GM15510 (cell line): ENCODE measurements around the gene NFATC2.

Experiments used
- POLR2A ChIP-seq: IDR thresholded peaks from 3 replicates; pipeline ENCODE4 v1.6.1; 2011; ENCODE audit warnings: borderline replicate concordance; ENCODE audit not compliant: insufficient read length; ENCODE audit errors: extremely low read depth

NFATC2 gene

DNA sequence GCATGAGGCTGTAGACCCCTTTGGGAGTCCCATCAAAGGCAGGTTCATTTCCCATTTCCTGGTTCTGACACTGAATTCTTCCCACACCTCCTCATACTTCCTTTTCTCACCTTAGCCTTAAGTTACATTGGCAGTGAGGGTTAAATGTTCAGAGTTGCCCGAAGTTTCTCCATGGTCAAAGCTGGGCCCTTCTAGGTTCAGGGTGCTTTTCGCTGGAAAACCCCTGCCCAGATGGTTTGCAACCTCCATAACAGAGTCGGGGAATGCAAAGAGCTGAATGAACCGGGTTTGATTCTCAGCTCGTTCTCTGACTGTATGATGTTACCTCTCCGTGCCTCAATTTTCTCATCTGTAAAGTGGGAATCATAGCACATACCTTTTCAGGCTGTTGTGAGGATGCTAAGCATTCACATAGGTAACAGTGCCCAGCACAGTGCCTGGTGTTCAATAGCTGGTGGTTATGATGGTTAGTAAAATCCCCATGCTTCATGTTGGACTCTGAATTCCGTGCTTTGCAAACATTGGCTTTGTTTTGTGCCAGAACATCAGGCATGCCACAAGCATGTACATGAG lies 149.8 kb downstream of the NFATC2 start:
- no peak for TF ChIP-seq POLR2A

DNA sequence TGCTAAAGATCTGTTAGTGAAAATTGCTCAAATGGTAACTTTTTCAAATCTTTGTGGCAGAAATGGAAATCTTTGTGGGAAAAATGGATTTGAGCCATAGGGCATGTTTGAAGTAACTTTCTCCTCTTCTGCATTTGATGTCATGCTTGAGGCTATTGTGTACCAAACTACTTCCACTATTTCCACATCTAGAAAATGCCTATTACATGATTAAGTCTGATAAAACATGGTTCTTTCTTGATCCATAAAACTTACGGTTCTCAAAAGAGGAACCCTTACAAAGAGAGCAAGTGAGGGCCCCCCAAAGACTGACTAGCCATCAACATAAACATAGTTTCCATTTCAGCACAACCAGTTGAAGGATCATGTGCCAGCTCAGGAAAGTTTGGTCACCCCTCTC lies 150.6 kb downstream of the NFATC2 start:
- no peak for TF ChIP-seq POLR2A

DNA sequence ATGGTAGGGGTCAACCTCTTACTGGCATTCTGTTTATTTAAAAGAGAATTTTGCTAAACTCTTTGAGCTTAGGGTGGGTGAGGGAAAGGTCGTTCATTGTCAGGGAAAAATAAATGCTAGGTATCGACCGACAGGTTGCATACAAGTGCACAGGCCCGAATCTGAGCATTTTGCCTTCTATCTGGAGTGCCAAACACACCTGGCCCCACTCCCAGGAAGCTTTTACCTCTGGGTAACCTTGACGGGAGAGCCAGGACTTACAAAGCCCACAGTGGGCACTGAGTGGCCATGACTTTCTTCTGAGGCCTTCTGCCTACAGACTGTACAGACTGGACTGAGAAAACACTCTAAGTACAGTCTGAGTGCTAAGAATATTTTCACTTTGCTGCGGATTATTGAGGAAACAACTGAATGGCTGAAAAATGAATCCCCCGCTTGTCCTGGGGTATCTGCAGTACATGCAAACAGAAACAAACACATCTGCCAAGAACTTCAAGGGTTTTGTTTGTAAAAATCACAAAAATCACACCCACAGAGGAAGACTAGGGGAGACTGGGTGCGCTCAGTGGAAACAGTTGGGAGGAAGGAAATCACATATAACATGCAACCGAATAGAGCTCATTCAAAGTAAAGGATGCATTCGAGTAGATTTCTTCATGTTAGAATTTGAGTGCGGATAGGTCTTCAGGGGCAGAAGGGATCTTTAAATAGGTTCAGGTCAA lies 152.8 kb downstream of the NFATC2 start:
- no peak for TF ChIP-seq POLR2A

DNA sequence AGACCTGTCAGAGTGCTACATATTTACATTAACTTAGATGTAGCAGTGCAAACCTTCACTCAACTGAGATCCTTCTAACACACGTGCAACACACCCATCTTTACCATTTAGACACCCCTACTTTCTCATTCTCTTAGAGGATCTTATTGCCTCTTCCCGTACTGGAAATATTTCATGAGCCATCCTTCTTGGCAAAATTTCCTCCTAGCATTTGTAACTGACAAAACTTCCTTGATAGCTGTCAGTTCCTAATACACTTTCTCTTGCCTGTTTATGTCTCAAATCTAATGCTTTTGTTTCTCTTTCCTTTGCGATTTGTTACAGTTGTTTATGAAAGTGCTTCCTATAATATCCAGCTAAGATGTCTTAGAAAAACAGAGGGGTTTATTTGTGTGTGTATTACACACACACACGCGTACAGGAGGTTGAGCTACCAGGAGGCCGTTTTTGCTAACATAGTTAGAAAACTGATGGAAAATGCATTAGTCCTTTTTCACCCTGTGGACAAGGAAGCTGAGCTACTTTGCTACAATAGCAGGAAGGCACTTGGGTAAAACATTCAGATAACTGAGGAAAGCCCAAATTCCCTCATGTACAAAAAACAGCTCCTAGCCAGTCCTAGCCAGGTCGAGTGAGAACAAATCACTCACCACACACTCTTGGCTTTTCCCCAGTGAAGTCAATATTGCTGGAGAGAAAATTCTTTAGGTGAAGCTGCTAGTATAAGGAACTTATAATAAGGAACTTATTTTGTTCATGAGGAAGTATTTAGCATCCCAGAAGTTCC lies 153.6 kb downstream of the NFATC2 start:
- TF ChIP-seq POLR2A, result no peak

DNA sequence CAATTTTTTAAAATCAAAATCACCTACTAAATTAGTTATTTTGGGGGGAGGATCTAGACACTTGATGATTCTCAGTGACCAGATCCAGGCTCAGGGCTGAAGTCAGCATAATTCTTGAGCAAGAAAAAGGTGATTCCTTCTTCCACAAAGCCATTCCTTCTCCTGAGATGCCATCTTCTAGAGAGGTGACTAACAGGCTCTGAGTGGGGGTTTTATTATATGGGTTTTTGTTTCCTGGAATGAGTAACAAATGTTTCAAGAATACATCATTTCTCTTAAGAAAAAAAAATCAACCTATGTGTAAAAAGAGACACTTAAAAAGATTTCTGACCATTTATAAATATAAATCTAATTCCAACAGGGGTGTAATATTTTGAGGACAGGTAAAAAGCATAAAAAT lies 154.3 kb downstream of the NFATC2 start:
- TF ChIP-seq POLR2A, result no peak

DNA sequence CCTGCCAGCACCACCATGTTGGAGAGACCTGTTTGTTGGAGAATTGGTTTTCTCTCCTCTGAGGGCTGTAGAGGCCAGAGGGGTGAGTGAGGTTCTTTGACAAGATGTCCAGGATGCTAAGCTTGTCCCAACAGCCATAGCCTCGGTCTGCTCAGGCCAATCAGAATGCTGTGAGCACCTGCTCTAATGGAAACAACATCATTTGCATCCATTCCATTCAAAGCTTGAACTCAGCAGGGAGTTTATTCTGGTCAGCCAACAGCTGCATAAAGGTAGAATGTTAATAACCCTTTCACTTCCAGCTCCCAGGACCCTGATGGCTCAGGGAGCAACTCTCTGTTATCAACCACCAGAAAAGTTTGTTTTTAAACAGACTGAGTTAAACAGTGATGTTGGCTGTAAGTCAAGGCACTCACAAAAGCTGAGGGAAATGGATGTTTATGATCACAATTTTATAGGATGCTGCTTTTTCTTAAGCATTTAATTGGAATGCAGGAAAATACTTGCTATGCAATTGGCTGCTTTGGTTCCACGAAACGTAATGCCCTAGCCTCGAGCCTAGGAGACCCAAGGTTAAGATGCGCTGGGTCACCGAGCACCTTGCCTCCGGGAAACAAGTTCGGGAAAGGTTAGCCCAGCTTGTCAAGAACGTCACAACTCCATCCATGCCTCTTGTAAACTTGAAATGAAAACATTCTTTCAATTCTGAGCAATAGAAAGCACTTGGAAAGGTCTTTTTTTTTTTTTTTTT lies 155.2 kb downstream of the NFATC2 start:
- TF ChIP-seq POLR2A, result no peak

DNA sequence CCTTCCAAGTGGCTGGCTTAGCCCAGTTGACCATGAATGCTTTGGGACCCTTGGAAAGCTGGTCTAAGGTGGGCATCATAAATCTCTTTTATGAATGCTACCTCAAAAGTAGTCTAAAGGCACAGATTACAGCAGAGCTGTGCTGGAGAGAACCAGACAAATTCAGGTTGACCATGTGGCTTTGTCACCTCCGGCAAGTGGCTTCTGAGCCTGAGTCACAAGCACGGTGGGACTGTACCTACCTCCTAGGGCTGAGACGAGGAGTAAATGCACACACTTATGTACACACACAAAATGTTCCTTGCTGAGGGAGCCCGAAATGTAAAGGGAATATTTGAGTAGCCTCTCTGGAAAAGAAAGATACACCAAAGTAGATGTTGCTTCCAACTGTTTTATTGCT lies 155.9 kb downstream of the NFATC2 start:
- no peak for TF ChIP-seq POLR2A

DNA sequence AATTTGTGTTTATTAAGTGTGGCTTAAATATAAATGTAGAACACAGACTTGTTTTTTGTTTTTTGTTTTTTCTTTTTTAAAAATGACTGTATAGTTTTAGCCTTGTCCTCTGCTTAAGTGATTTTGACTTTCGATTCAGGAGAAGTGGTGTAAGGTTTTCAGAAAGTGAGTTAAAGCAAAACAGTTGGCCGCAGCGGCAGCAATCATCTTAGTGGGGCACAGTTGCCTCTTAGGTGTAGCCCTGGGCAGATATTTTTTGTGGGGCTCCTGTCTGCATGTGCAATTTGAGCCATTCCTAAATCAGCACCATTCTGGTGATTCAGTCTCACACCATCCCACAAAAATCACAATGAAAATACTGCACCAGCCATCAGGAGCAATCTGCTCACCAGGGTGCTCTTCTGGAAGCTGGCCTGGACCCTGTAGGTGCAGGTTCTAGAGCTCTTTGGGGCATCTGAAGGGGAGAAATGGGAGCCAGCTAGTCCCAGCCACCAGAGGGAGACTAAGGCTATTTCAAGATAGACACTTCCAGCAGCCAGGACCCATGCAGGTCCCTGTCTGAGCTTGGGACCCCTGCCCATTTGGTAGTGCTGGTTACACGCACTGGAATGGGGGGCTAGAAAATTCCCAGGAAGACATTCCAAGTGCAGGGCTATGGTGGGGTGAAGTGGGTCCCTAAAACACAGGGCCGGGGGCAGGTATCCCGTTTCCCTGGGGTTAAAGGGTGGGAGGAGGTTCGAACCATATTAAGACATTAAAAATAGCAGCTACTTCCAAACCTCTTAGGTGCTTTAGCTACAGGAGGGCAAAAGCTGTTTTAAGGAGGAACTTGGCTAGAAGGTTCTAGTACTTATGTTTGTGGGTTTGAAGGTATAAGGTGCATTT lies 156.6 kb downstream of the NFATC2 start:
- no peak for TF ChIP-seq POLR2A

DNA sequence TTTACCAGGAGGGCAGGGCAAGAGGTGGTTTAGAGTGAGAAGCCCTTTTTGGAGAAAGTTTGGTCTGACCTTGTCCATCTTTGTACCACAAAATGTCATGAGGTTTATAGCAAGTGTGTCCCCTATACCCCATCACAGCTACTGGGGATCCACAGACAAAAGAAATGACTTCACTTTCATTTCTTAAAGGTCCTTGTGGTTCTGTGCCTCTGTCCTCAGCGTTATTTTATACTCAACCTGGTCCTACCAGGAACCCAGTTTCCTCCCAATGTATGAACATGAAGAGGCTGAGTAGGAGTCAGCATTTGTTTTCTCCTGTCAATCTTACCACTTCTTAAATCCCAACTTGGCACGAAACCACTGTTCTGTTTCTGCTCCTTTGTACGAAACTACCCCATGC lies 157.6 kb downstream of the NFATC2 start:
- TF ChIP-seq POLR2A, result no peak

DNA sequence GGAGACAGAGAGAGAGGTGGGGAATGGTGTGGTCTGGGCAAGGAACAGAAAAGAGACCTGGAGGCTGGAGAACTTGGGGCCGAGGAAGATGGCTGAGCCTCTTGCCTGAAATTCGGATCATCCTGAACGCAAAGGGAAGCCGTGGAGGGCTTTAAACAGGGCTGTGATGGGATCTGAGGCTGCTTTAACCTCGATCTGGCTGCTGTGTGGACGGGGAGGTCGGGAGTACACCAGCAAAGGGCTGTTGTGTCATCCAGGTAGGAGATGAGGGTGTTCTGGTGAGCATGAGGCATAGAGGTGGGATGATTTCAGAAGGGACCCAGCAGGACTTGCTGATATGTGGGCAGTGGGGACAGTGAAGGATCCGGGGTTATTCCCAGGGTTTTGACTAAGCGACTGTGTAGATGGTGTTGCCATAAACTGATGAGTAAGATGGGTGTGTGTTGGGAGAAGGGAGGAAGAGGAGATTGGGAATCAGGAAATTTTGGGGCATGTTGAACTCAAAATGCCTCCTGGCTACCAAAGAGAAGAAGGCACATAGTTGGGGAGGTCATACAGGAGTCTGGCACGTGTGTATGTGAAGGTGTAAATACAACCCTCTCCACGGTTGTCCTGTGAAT lies 158.5 kb downstream of the NFATC2 start:
- no peak for TF ChIP-seq POLR2A

DNA sequence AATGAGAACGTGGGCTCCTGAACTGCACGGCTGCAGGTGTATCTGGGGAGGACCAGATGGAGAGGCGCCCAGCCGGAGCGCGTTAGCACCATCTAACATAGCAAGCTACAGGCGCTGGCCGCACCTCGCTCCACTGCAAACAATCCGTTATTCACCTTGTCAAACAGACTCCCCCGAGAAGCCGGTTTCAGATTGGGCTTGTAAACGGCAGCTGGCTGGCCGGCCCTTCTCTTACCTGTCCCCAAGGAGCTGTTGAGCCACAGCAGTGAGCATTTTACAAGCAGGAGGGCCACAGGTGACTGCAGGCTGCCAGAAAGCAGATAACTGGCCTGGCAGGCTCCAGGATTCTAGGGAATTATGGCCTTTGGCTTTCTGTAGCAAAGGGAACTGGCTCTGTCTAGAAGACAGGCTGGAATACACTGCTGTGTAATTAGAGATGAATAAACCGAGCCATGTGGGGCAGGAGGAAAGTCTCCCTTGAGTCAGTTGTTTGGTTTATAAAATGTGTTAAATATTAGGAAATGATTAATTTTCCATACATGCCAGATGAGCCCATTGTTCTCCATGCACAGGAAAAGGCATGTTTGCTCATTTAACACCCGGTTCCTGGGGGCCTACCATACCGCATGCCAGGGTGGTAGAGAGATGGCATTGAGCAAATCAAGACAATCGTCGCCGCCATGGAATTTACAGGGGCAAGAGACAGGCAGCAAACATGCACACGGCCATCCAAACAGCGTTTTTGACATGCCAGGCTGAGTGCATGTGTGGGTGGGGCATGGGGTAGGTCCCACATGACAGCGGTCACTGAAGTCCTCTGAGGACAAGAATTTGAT lies 159.3 kb downstream of the NFATC2 start:
- TF ChIP-seq POLR2A, result no peak

DNA sequence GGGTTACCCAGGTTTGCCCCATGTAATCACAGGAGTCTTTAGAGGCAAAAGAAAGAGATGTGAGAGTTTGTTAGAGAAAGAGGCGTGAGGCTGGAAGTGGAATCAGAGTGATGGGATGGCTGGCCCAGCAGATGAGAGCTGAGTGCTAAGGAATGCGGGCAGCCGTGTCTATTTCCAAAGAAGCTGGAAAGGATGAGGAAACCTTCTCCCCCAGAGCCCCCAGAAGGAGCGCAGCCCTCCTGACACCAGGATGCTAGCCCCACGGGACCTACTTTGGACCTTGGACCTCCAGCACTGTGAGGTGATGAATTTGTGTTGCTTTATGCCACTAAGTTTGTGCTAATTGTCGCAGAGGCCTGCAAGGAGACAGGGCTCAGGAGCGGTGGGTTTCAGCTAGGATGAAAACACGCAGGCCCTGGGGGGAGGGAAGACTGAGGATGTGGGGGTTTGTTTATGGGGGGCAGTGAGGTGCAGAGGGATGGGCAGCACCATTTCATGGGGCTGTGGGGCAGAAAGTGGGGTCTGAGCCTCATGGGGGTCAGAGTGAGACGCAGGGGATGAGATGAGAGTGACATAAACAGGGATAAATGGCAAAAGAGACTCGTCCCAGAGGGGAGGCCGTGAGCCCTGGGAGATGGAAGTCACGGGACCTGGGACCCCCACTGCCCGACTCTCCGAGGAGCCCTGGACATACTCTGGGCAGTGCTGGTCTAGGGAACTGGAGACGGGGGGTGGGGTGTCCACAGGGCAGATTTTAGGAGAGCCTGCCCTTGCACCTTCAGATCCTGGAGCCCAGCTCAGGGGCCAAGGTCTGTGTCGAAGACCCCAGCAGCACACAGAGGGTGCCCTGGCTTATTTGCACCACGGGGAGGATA lies 160.2 kb downstream of the NFATC2 start:
- TF ChIP-seq POLR2A, result no peak
